Measurements from ENCODE around the gene SATB2.

Gene SATB2

GRCh38 chr2:199230091-199230490 lies 227.6 kb downstream of the SATB2 start:
- TF ChIP-seq CTCF (conservative IDR thresholded peaks at IDR 0.05) = no peak
- no peak overlapping the region for H3K27ac ChIP-seq

GRCh38 chr2:199228887-199229819 lies 228.6 kb downstream of the SATB2 start:
- TF ChIP-seq CTCF (conservative IDR thresholded peaks at IDR 0.05) = no peak

GRCh38 chr2:199223791-199224190 lies 233.9 kb downstream of the SATB2 start:
- TF ChIP-seq CTCF (conservative IDR thresholded peaks at IDR 0.05) = no peak

More at GRCh38 chr2:199228887-199229819, 228.6 kb downstream of the SATB2 start:
- H3K27ac ChIP-seq = no peak overlapping the region

GRCh38 chr2:199220920-199221319 lies 236.8 kb downstream of the SATB2 start:
- no peak overlapping the region for H3K27ac ChIP-seq
- TF ChIP-seq CTCF (conservative IDR thresholded peaks at IDR 0.05) = no peak

More at GRCh38 chr2:199223791-199224190, 233.9 kb downstream of the SATB2 start:
- no peak overlapping the region for H3K27ac ChIP-seq

- H3K27ac ChIP-seq = no peak overlapping the region
- no peak for TF ChIP-seq CTCF (conservative IDR thresholded peaks at IDR 0.05)
Observed at GRCh38 chr2:199219551-199219950, 238.2 kb downstream of the SATB2 start.

Measured in VCaP (cell line).